ENCODE measurements around the gene FBLL1.
"Not testable (repeated sequence)": the region's sequence is repeated elsewhere in the genome, so short reads cannot be mapped to it uniquely, and the experiment has no call there.

The FBLL1 gene

GRCh38 chr5:168528521-168529373 lies at the start of gene FBLL1:
Gene FBLL1, plus strand, starts transcription at chr5:168529305. Its CDS starts 200 bp downstream, at chr5:168529505.
- DNase-seq, result peak in 28 of 56 donors; percentile 9 to 80 (median 25)

GRCh38 chr5:168480601-168481000 lies 48.5 kb upstream of the FBLL1 start:
- no peak for DNase-seq

- no peak for DNase-seq
Measured at GRCh38 chr5:168481330-168481788, 47.7 kb upstream of the FBLL1 start.

GRCh38 chr5:168482361-168482760 lies 46.7 kb upstream of the FBLL1 start:
- no peak for DNase-seq

- DNase-seq, result peak in 55 of 56 donors; percentile 41 to 96 (median 88)
Measured at GRCh38 chr5:168486136-168486879, 42.8 kb upstream of the FBLL1 start, which contains the start of gene RARS1. Gene RARS1, plus strand, starts transcription at chr5:168486471. Its CDS starts 28 bp downstream, at chr5:168486499.

GRCh38 chr5:168489059-168489458 lies 40.0 kb upstream of the FBLL1 start:
- DNase-seq, result no peak

- DNase-seq, result no peak
Measured at GRCh38 chr5:168494057-168494555, 35.0 kb upstream of the FBLL1 start.

GRCh38 chr5:168502563-168503237 lies 26.4 kb upstream of the FBLL1 start:
- no peak for DNase-seq

- no peak for DNase-seq
Measured at GRCh38 chr5:168513861-168514428, 15.2 kb upstream of the FBLL1 start.

GRCh38 chr5:168525856-168526255 lies 3.2 kb upstream of the FBLL1 start:
- no peak for DNase-seq

GRCh38 chr5:168527756-168528295 lies 1.3 kb upstream of the FBLL1 start:
- DNase-seq, result no peak

- peak in 2 of 56 donors; percentile 4 to 80 for DNase-seq
Measured at GRCh38 chr5:168529374-168530234, 499 bp downstream of the FBLL1 start.

- DNase-seq, result no peak
Measured at GRCh38 chr5:168530621-168531150, 1.6 kb downstream of the FBLL1 start.

GRCh38 chr5:168531191-168531590 lies 2.1 kb downstream of the FBLL1 start:
- DNase-seq, result no peak

GRCh38 chr5:168531987-168532864 lies 3.1 kb downstream of the FBLL1 start:
- peak in 2 of 56 donors; percentile 10 to 14 for DNase-seq

GRCh38 chr5:168534351-168534750 lies 5.2 kb downstream of the FBLL1 start:
- DNase-seq, result not testable (repeated sequence)

GRCh38 chr5:168537176-168537575 lies 8.1 kb downstream of the FBLL1 start:
- DNase-seq, result no peak

- DNase-seq, result no peak
Measured at GRCh38 chr5:168549554-168549953, 20.4 kb downstream of the FBLL1 start.

Data from nucleus accumbens (tissue), 56 donors.